GM12873 (cell line): Measurements from ENCODE around the gene STK25.

Experiments used
- CTCF ChIP-seq: IDR thresholded peaks from 2 replicates; pipeline ENCODE4 v1.5.1; 2012; ENCODE audit warnings: low read depth, mild to moderate bottlenecking, moderate library complexity, low read length, control low read depth; ENCODE audit not compliant: insufficient read depth; ENCODE audit errors: missing control alignments

The STK25 gene

GRCh38 chr2:241545106-241545505 lies 36.7 kb upstream of the STK25 start:
- no peak for TF ChIP-seq CTCF

GRCh38 chr2:241542278-241542605 lies 33.9 kb upstream of the STK25 start:
- no peak for TF ChIP-seq CTCF

GRCh38 chr2:241541564-241542277 lies 33.3 kb upstream of the STK25 start:
- no peak for TF ChIP-seq CTCF

GRCh38 chr2:241540771-241541561 lies 32.6 kb upstream of the STK25 start:
- no peak for TF ChIP-seq CTCF

GRCh38 chr2:241540401-241540770 lies 32.0 kb upstream of the STK25 start:
- TF ChIP-seq CTCF = no peak

GRCh38 chr2:241539616-241540374 lies 31.4 kb upstream of the STK25 start:
- TF ChIP-seq CTCF = no peak
